ENCODE measurements around the gene LMOD3. TPM values are rescaled to one million over a fixed set of nuclear protein-coding genes. Genes with fewer than 3 reads are reported as not detected.

LMOD3 gene
- total and polyA plus RNA-seq, 9 of the 15 experiments (the other 6 are each of a cell fraction or from before 2014, with no cell fraction given), result 0.03 TPM; not detected in 8

GRCh38 chr3:69143612-69144011 is 21.2 kb upstream of the LMOD3 start (continued):
- TF ChIP-seq NFE2 (IDR thresholded peaks at IDR 0.05; ENCODE audit: low read depth) (peak; percentile 95), ZNF23 (CRISPR knock-in tag; IDR thresholded peaks at IDR 0.05) (peak; percentile 79; the same call in 1 of the 2 replicates), MYC (IDR thresholded peaks at IDR 0.05; ENCODE audit: low read depth, low read length) (peak; percentile 54; the same call in 1 of the 2 replicates), MYC (CRISPR knock-in tag; IDR thresholded peaks at IDR 0.05; ENCODE audit: borderline replicate concordance, low read depth) (no peak), RNF2 (IDR thresholded peaks at IDR 0.05) (peak; percentile 77; the same call in 1 of the 2 replicates), RUNX1 (IDR thresholded peaks at IDR 0.05; ENCODE audit: low read depth) (no peak), ZNF766 (CRISPR knock-in tag; conservative IDR thresholded peaks at IDR 0.05) (peak; percentile 53), SRSF3 (IDR thresholded peaks at IDR 0.05; ENCODE audit: insufficient read depth, low read length) (no peak), RBM25 (IDR thresholded peaks at IDR 0.05; ENCODE audit: low read depth, low read length, severe bottlenecking) (no peak), LEF1 (IDR thresholded peaks at IDR 0.05) (peak; percentile 56; the same call in 1 of the 2 replicates), PTTG1 (tag; IDR thresholded peaks at IDR 0.05; ENCODE audit: low read depth) (0 out of 2 replicates have a peak, but pooled peaks have one; percentile 38), ZNF696 (CRISPR knock-in tag; conservative IDR thresholded peaks at IDR 0.05) (no peak), RAD21 (CRISPR knock-in tag; conservative IDR thresholded peaks at IDR 0.05 in 1 of 2, IDR thresholded peaks at IDR 0.05 in 1 of 2) (peak in 1 of 2 experiments; percentile 16; a peak in 1 of 4 replicates), MCM3 (IDR thresholded peaks at IDR 0.05) (no peak), ZNF644 (tag; IDR thresholded peaks at IDR 0.05; ENCODE audit: low read depth) (peak; percentile 61; the same call in 1 of the 2 replicates), SNIP1 (IDR thresholded peaks at IDR 0.05; ENCODE audit: low read depth) (no peak), NELFE (IDR thresholded peaks at IDR 0.05; ENCODE audit: insufficient read depth, insufficient read length) (no peak), SOX6 (IDR thresholded peaks at IDR 0.05) (peak; percentile 42; the same call in 1 of the 2 replicates), TEAD1 (CRISPR knock-in tag; IDR thresholded peaks at IDR 0.05) (0 out of 4 replicates have a peak, but pooled peaks of 1 of the 2 experiments have one; percentile 31), JUND (IDR thresholded peaks at IDR 0.05; ENCODE audit: borderline replicate concordance, low read depth, low read length) (peak; percentile 82), JUND (tag; IDR thresholded peaks at IDR 0.05; ENCODE audit: borderline replicate concordance, low read depth, low read length) (peak; percentile 65; the same call in 1 of the 3 replicates), IRF9 (tag; IDR thresholded peaks at IDR 0.05) (0 out of 2 replicates have a peak, but pooled peaks have one; percentile 9), NR2C1 (IDR thresholded peaks at IDR 0.05) (no peak), NR2C1 (tag; IDR thresholded peaks at IDR 0.05) (peak; percentile 43; the same call in 1 of the 2 replicates), RCOR1 (IDR thresholded peaks at IDR 0.05; ENCODE audit: borderline replicate concordance in 1 of 2, low read depth in 2 of 2, low read length in 2 of 2) (peak in 1 of 2 experiments; percentile 59; a peak in 1 of 4 replicates), POLR3G (IDR thresholded peaks at IDR 0.05; ENCODE audit: extremely low read depth, insufficient read length, insufficient replicate concordance) (no peak), MIER1 (IDR thresholded peaks at IDR 0.05; ENCODE audit: low read depth) (no peak), NEUROD1 (IDR thresholded peaks at IDR 0.05; ENCODE audit: borderline replicate concordance, low read depth, low read length, partially characterized antibody) (peak; percentile 64), PHB2 (IDR thresholded peaks at IDR 0.05; ENCODE audit: low read depth) (no peak), EP400 (IDR thresholded peaks at IDR 0.05) (peak; percentile 68), NRF1 (conservative IDR thresholded peaks at IDR 0.05 in 1 of 2, IDR thresholded peaks at IDR 0.05 in 1 of 2) (0 out of 4 replicates have a peak, but pooled peaks of 1 of the 2 experiments have one; percentile 25), ESRRA (IDR thresholded peaks at IDR 0.05; ENCODE audit: borderline replicate concordance, low read depth) (peak; percentile 47; the same call in 1 of the 2 replicates)

Data from K562 (cell line).